Measurements from ENCODE around the gene MBTPS2. TPM values are rescaled to one million over a fixed set of nuclear protein-coding genes. Genes with fewer than 3 reads are reported as not detected.
A peak's percentile ranks its signal among the peaks of the same experiment; 100 is the strongest.

Gene MBTPS2
- total RNA-seq, 4 donors from 2014 or later, result 4.8 to 7.0 (median 5.9) TPM

GRCh38 chrX:21883258-21883657 is 43.8 kb downstream of the MBTPS2 start:
- intact Hi-C loops (cut with DNase I; ENCODE audit: low total_unique reads), result no loop called here
- 77 to 79% methylated on average over 5 of the region's 5 CpGs for WGBS, 2 donors
- DNase-seq (ENCODE audit: low spot score in 2 of 2), result peak in 1 of 2 donors; percentile 28
- H3K4me3 ChIP-seq (ENCODE audit: low read depth, poor library complexity, severe bottlenecking), result no peak overlapping the region
- TF ChIP-seq, protein P1, sequence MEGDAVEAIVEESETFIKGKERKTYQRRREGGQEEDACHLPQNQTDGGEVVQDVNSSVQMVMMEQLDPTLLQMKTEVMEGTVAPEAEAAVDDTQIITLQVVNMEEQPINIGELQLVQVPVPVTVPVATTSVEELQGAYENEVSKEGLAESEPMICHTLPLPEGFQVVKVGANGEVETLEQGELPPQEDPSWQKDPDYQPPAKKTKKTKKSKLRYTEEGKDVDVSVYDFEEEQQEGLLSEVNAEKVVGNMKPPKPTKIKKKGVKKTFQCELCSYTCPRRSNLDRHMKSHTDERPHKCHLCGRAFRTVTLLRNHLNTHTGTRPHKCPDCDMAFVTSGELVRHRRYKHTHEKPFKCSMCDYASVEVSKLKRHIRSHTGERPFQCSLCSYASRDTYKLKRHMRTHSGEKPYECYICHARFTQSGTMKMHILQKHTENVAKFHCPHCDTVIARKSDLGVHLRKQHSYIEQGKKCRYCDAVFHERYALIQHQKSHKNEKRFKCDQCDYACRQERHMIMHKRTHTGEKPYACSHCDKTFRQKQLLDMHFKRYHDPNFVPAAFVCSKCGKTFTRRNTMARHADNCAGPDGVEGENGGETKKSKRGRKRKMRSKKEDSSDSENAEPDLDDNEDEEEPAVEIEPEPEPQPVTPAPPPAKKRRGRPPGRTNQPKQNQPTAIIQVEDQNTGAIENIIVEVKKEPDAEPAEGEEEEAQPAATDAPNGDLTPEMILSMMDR (IDR thresholded peaks at IDR 0.05), result no peak
- no peak for TF ChIP-seq POLR2A (IDR thresholded peaks at IDR 0.05)

GRCh38 chrX:21885568-21885967 is 46.2 kb downstream of the MBTPS2 start:
- DNase-seq (ENCODE audit: low spot score in 2 of 2), result no peak
- TF ChIP-seq POLR2A (IDR thresholded peaks at IDR 0.05), result no peak
- TF ChIP-seq, protein P1 (IDR thresholded peaks at IDR 0.05), result no peak
- no peak overlapping the region for H3K4me3 ChIP-seq (ENCODE audit: low read depth, poor library complexity, severe bottlenecking)
- intact Hi-C loops (cut with DNase I; ENCODE audit: low total_unique reads), result no loop called here
- WGBS, 2 donors, result 85 to 91% methylated on average over 1 of the region's 1 CpG

DNA sequence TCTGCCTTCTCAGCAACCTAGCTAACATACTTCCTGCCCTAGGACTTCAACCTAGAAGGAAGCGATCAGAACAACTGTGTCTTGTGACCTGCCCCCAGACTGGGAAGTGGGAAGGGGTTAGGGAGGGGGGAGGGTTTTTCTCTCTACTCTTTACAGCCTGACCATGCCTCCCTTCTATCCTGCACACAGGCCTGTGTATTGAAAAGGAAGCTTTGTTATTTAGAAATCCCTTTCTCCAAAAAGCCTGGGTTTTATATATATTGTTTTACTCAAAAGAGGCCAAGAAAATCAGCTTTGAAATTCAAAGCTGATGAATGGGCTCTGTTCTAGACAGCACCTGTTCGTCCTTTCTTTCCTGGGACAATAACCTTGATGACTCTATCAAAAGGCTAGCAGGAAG is 65.9 kb downstream of the MBTPS2 start:
- no peak for TF ChIP-seq POLR2A (IDR thresholded peaks at IDR 0.05)
- TF ChIP-seq, protein P1 (IDR thresholded peaks at IDR 0.05), result no peak
- intact Hi-C loops (cut with DNase I; ENCODE audit: low total_unique reads), result no loop called here
- H3K4me3 ChIP-seq (ENCODE audit: low read depth, poor library complexity, severe bottlenecking), result no peak overlapping the region
- WGBS, 2 donors, result 50 to 89% methylated on average over 2 of the region's 2 CpGs
- DNase-seq (ENCODE audit: low spot score in 2 of 2), result no peak

DNA sequence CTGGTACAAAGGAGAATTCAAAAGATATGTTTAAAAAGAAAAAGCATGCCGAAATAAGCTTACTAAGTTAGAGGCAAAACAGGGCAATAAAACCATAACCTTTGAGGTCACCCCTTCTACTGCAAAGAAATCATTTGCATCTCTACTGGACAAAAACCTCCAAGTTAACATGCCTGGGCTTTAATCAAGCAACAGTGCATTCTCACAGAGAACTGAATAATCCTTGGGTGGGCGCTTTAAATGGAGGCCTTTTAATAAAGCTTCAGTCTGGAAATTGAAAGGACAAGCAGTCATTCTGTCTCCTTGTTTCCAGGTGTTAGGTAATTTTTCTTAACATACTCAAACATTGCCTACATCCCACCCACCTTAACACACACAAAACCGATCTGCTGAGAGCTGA is 66.5 kb downstream of the MBTPS2 start:
- H3K4me3 ChIP-seq (ENCODE audit: low read depth, poor library complexity, severe bottlenecking), result no peak overlapping the region
- no peak for DNase-seq (ENCODE audit: low spot score in 2 of 2)
- intact Hi-C loops (cut with DNase I; ENCODE audit: low total_unique reads), result no loop called here
- TF ChIP-seq, protein P1 (IDR thresholded peaks at IDR 0.05), result no peak
- no peak for TF ChIP-seq POLR2A (IDR thresholded peaks at IDR 0.05)
- 81 to 97% methylated on average over 3 of the region's 3 CpGs for WGBS, 2 donors

DNA sequence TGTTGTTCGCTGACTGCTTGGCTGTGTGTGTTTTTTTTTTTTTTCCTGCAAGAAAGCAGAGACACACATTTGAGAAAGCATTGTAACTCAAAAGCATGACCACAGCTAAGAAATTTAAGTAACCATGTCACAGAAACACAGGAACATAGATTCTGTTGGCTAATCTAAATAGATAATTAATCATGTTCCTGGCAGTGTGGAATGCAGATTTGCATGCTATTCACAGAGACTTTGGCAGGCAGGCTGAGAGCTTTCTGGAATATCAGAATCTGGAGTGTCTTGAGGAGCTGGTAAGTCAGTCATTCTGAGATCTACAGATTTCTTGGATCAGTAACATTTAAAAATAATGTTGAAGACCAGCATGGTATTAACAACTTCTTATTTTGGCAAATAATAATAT is 67.8 kb downstream of the MBTPS2 start:
- no peak for TF ChIP-seq POLR2A (IDR thresholded peaks at IDR 0.05)
- TF ChIP-seq, protein P1 (IDR thresholded peaks at IDR 0.05), result no peak
- no peak for DNase-seq (ENCODE audit: low spot score in 2 of 2)
- 40 to 41% methylated on average over 1 of the region's 1 CpG for WGBS, 2 donors
- H3K4me3 ChIP-seq (ENCODE audit: low read depth, poor library complexity, severe bottlenecking), result no peak overlapping the region
- intact Hi-C loops (cut with DNase I; ENCODE audit: low total_unique reads), result no loop called here

DNA sequence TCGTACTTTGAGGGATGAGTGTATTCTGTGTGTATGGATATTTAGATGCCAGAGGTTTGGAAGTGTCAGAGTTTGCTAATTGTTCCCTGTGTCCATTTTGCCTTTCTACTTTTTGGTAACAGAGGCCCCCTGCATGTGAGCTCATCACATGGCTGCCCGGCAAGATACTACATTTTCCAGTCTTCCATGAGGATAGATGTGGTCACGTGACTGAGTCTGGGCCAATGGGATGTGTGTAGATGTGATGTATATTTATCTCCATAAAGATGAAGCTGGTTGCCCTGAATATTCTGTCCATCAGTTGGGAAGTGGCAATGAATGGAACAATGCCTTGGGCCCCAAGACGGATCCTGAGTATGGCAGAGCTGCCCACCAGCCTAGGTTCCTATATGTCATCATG is 72.1 kb downstream of the MBTPS2 start:
- intact Hi-C loops (cut with DNase I; ENCODE audit: low total_unique reads), result no loop called here
- no peak for DNase-seq (ENCODE audit: low spot score in 2 of 2)
- 86 to 94% methylated on average over 4 of the region's 4 CpGs for WGBS, 2 donors
- TF ChIP-seq POLR2A (IDR thresholded peaks at IDR 0.05), result no peak
- TF ChIP-seq, protein P1 (IDR thresholded peaks at IDR 0.05), result no peak
- no peak overlapping the region for H3K4me3 ChIP-seq (ENCODE audit: low read depth, poor library complexity, severe bottlenecking)

All from lower leg skin (tissue), 4 donors.